ENCODE measurements around the gene OR6X1. TPM values are rescaled to one million over a fixed set of nuclear protein-coding genes. Genes with fewer than 3 reads are reported as not detected.

OR6X1 gene
- total RNA-seq, 1 experiment from 2014 or later = not detected

- Histone ChIP-seq H3K27ac (ENCODE audit: low read depth, low read length, poor library complexity, severe bottlenecking) (no peak overlapping the region), H3K36me3 (ENCODE audit: insufficient read depth, low read length, poor library complexity, severe bottlenecking) (no peaks in the 10 kb centered on the region), H3K4me1 (ENCODE audit: insufficient read depth, low read length, poor library complexity, severe bottlenecking) (no peaks in the 10 kb centered on the region), H3K27me3 (replicated peaks; ENCODE audit: insufficient read depth, low read depth, low read length, poor library complexity) (no peaks in the 10 kb centered on the region), H3K4me3 (ENCODE audit: low read depth, low read length, poor library complexity, severe bottlenecking) (no peak overlapping the region), H3K9me3 (ENCODE audit: low read depth, low read length, poor library complexity, severe bottlenecking) (no peaks in the 10 kb centered on the region)
- intact Hi-C loops (cut with micrococcal nuclease; ENCODE audit: unreplicated experiment) = no loop called here
- TF ChIP-seq EZH2 (IDR thresholded peaks at IDR 0.05; ENCODE audit: borderline replicate concordance, low read depth, low read length, poor library complexity, severe bottlenecking) (no peak), CTCF (conservative IDR thresholded peaks at IDR 0.05; ENCODE audit: low read depth, low read length) (no peak)
- no peak for DNase-seq (ENCODE audit: low spot score)
- POLR2A ChIA-PET (ENCODE audit: low non-redundant PET) = no interaction called here
- CTCF ChIA-PET = no interaction called here
- BruUV-seq (replicated peaks) = no TSS peak
Observed at GRCh38 chr11:123797541-123797940, 43.2 kb upstream of the OR6X1 start.

GRCh38 chr11:123797114-123797513, 42.8 kb upstream of the OR6X1 start:
- no peak for DNase-seq (ENCODE audit: low spot score)
- no peaks in the 10 kb centered on the region for H3K9me3 ChIP-seq (ENCODE audit: low read depth, low read length, poor library complexity, severe bottlenecking)
- no peaks in the 10 kb centered on the region for H3K27me3 ChIP-seq (replicated peaks; ENCODE audit: insufficient read depth, low read depth, low read length, poor library complexity)
- TF ChIP-seq EZH2 (IDR thresholded peaks at IDR 0.05; ENCODE audit: borderline replicate concordance, low read depth, low read length, poor library complexity, severe bottlenecking) = no peak
- TF ChIP-seq CTCF (conservative IDR thresholded peaks at IDR 0.05; ENCODE audit: low read depth, low read length) = no peak
- no peaks in the 10 kb centered on the region for H3K4me1 ChIP-seq (ENCODE audit: insufficient read depth, low read length, poor library complexity, severe bottlenecking)
- BruUV-seq (replicated peaks) = no TSS peak
- no peak overlapping the region for H3K4me3 ChIP-seq (ENCODE audit: low read depth, low read length, poor library complexity, severe bottlenecking)
- H3K27ac ChIP-seq (ENCODE audit: low read depth, low read length, poor library complexity, severe bottlenecking) = no peak overlapping the region
- CTCF ChIA-PET = no interaction called here
- POLR2A ChIA-PET (ENCODE audit: low non-redundant PET) = no interaction called here
- no peaks in the 10 kb centered on the region for H3K36me3 ChIP-seq (ENCODE audit: insufficient read depth, low read length, poor library complexity, severe bottlenecking)
- intact Hi-C loops (cut with micrococcal nuclease; ENCODE audit: unreplicated experiment) = no loop called here

- Histone ChIP-seq H3K27ac (ENCODE audit: low read depth, low read length, poor library complexity, severe bottlenecking) (no peak overlapping the region), H3K27me3 (replicated peaks; ENCODE audit: insufficient read depth, low read depth, low read length, poor library complexity) (no peaks in the 10 kb centered on the region), H3K4me3 (ENCODE audit: low read depth, low read length, poor library complexity, severe bottlenecking) (no peak overlapping the region), H3K4me1 (ENCODE audit: insufficient read depth, low read length, poor library complexity, severe bottlenecking) (no peaks in the 10 kb centered on the region), H3K36me3 (ENCODE audit: insufficient read depth, low read length, poor library complexity, severe bottlenecking) (no peaks in the 10 kb centered on the region), H3K9me3 (ENCODE audit: low read depth, low read length, poor library complexity, severe bottlenecking) (peaks cover 5% of the 10 kb centered on the region)
- BruUV-seq (replicated peaks) = no TSS peak
- POLR2A ChIA-PET (ENCODE audit: low non-redundant PET) = no interaction called here
- CTCF ChIA-PET = no interaction called here
- intact Hi-C loops (cut with micrococcal nuclease; ENCODE audit: unreplicated experiment) = no loop called here
- TF ChIP-seq EZH2 (IDR thresholded peaks at IDR 0.05; ENCODE audit: borderline replicate concordance, low read depth, low read length, poor library complexity, severe bottlenecking) (no peak), CTCF (conservative IDR thresholded peaks at IDR 0.05; ENCODE audit: low read depth, low read length) (no peak)
- no peak for DNase-seq (ENCODE audit: low spot score)
Observed at GRCh38 chr11:123796226-123796625, 41.9 kb upstream of the OR6X1 start.

Data from A673 (cell line).